HG02642 (cell line): Measurements from ENCODE around the gene CCDC171.
"Not testable (repeated sequence)": the region's sequence is repeated elsewhere in the genome, so short reads cannot be mapped to it uniquely, and the experiment has no call there.

Experiments
- ATAC-seq: cut with Tn5 transposase; IDR thresholded peaks from one replicate; pipeline ENCODE4 v1.9.1; 2021; ENCODE audit warnings: mild to moderate bottlenecking; ENCODE audit not compliant: unreplicated experiment, poor library complexity

Gene CCDC171

GRCh38 chr9:15670246-15670645, 117.4 kb downstream of the CCDC171 start:
- ATAC-seq = peak; percentile 70

- ATAC-seq = peak; percentile 92
Measured at GRCh38 chr9:15670894-15671293, 118.1 kb downstream of the CCDC171 start.

GRCh38 chr9:15693701-15694100, 140.9 kb downstream of the CCDC171 start:
- no peak for ATAC-seq

GRCh38 chr9:15696979-15697378, 144.1 kb downstream of the CCDC171 start:
- ATAC-seq = no peak

GRCh38 chr9:15697446-15697851, 144.6 kb downstream of the CCDC171 start:
- no peak for ATAC-seq

- not testable (repeated sequence) for ATAC-seq
Measured at GRCh38 chr9:15699876-15700559, 147.2 kb downstream of the CCDC171 start.

- no peak for ATAC-seq
Measured at GRCh38 chr9:15707000-15707399, 154.2 kb downstream of the CCDC171 start.

GRCh38 chr9:15711531-15711930, 158.7 kb downstream of the CCDC171 start:
- ATAC-seq = no peak

GRCh38 chr9:15711931-15712330, 159.1 kb downstream of the CCDC171 start:
- no peak for ATAC-seq

- ATAC-seq = no peak
Measured at GRCh38 chr9:15714746-15715145, 161.9 kb downstream of the CCDC171 start.

GRCh38 chr9:15717290-15717967, 164.6 kb downstream of the CCDC171 start:
- ATAC-seq = no peak

- ATAC-seq = no peak
Measured at GRCh38 chr9:15718423-15718822, 165.6 kb downstream of the CCDC171 start.

GRCh38 chr9:15720861-15721260, 168.0 kb downstream of the CCDC171 start:
- ATAC-seq = no peak

GRCh38 chr9:15722888-15723287, 170.0 kb downstream of the CCDC171 start:
- no peak for ATAC-seq

- no peak for ATAC-seq
Measured at GRCh38 chr9:15724016-15724415, 171.2 kb downstream of the CCDC171 start.

- ATAC-seq = no peak
Measured at GRCh38 chr9:15724612-15725011, 171.8 kb downstream of the CCDC171 start.

GRCh38 chr9:15725953-15726352, 173.1 kb downstream of the CCDC171 start:
- ATAC-seq = no peak

GRCh38 chr9:15729507-15729906, 176.7 kb downstream of the CCDC171 start:
- no peak for ATAC-seq

GRCh38 chr9:15735083-15735857, 182.4 kb downstream of the CCDC171 start:
- no peak for ATAC-seq

GRCh38 chr9:15736569-15736968, 183.7 kb downstream of the CCDC171 start:
- ATAC-seq = no peak

GRCh38 chr9:15738011-15738410, 185.2 kb downstream of the CCDC171 start:
- no peak for ATAC-seq
